ENCODE data around the gene BST1.

GRCh38 chr4:15703439-15703838 lies 574 bp downstream of the BST1 start:
- TF ChIP-seq, protein P1, sequence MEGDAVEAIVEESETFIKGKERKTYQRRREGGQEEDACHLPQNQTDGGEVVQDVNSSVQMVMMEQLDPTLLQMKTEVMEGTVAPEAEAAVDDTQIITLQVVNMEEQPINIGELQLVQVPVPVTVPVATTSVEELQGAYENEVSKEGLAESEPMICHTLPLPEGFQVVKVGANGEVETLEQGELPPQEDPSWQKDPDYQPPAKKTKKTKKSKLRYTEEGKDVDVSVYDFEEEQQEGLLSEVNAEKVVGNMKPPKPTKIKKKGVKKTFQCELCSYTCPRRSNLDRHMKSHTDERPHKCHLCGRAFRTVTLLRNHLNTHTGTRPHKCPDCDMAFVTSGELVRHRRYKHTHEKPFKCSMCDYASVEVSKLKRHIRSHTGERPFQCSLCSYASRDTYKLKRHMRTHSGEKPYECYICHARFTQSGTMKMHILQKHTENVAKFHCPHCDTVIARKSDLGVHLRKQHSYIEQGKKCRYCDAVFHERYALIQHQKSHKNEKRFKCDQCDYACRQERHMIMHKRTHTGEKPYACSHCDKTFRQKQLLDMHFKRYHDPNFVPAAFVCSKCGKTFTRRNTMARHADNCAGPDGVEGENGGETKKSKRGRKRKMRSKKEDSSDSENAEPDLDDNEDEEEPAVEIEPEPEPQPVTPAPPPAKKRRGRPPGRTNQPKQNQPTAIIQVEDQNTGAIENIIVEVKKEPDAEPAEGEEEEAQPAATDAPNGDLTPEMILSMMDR (IDR thresholded peaks at IDR 0.05): no peak
- no peak for TF ChIP-seq POLR2AphosphoS5 (IDR thresholded peaks at IDR 0.05; ENCODE audit: low read depth, low read length)
